Suppressor macrophage treated with lipopolysaccharide for 4 hours (primary cell): ENCODE data around the gene TMEM106C.

Experiments used
- DNase-seq: peaks from one replicate; pipeline ENCODE4 v3.0.0-alpha.2; 2020

The TMEM106C gene

GRCh38 chr12:48017921-48018617, 54.7 kb downstream of the TMEM106C start:
- DNase-seq = no peak
